Activated CD4-positive, CD25-positive, alpha-beta regulatory T cell (primary cell): ENCODE results near the gene KCNE4.

Source experiments
- DNase-seq, 4 experiments: peaks; one replicate each; lab custom pipeline; 2025; lab: John Stamatoyannopoulos, UW

Gene KCNE4

GRCh38 chr2:223041527-223042109 is 10.4 kb upstream of the KCNE4 start:
- no peak for DNase-seq

- no peak for DNase-seq
These were observed 9.7 kb upstream of the KCNE4 start for GRCh38 chr2:223042284-223042683.

GRCh38 chr2:223042704-223043118 is 9.3 kb upstream of the KCNE4 start:
- DNase-seq: no peak

GRCh38 chr2:223043164-223043941 is 8.6 kb upstream of the KCNE4 start:
- no peak for DNase-seq

- DNase-seq: no peak
These were observed 7.7 kb upstream of the KCNE4 start for GRCh38 chr2:223044092-223044836.

GRCh38 chr2:223044916-223045700 is 6.9 kb upstream of the KCNE4 start:
- DNase-seq: no peak

- no peak for DNase-seq
These were observed 5.4 kb upstream of the KCNE4 start for GRCh38 chr2:223046470-223047040.

- DNase-seq: no peak
These were observed 4.7 kb upstream of the KCNE4 start for GRCh38 chr2:223047260-223047761.

- no peak for DNase-seq
These were observed 3.5 kb upstream of the KCNE4 start for GRCh38 chr2:223048519-223048918.

GRCh38 chr2:223049356-223049755 is 2.6 kb upstream of the KCNE4 start:
- no peak for DNase-seq

- DNase-seq: no peak
These were observed 1.8 kb upstream of the KCNE4 start for GRCh38 chr2:223050188-223050587.

GRCh38 chr2:223050900-223051504 is 988 bp upstream of the KCNE4 start:
- DNase-seq: no peak

- no peak for DNase-seq
These were observed 826 bp downstream of the KCNE4 start for GRCh38 chr2:223052548-223053483.

- DNase-seq: no peak
These were observed 1.6 kb downstream of the KCNE4 start for GRCh38 chr2:223053484-223054192.

- no peak for DNase-seq
These were observed 2.3 kb downstream of the KCNE4 start for GRCh38 chr2:223054193-223054781.

- no peak for DNase-seq
These were observed 3.1 kb downstream of the KCNE4 start for GRCh38 chr2:223055140-223055539.

GRCh38 chr2:223055836-223056235 is 3.8 kb downstream of the KCNE4 start:
- DNase-seq: no peak

- no peak for DNase-seq
These were observed 4.9 kb downstream of the KCNE4 start for GRCh38 chr2:223056701-223057418.
